Ovary (tissue), 3 donors: ENCODE results near the gene ZNF717.

ENCODE experiments used
- CTCF ChIP-seq, 3 donors: fragments of 450-650 bp in 2 of 3; fragments of 200-600 bp in 1 of 3; IDR thresholded peaks; one replicate each; pipeline versions ENCODE4 v1.5.1 to v1.8.0; 2016 to 2022; ENCODE audit warnings: antibody characterized with exemption in 3 of 3, mild to moderate bottlenecking in 1 of 3
- POLR2A ChIP-seq: fragments of 450-650 bp; IDR thresholded peaks from one replicate; pipeline ENCODE4 v1.6.1; 2017; ENCODE audit warnings: antibody characterized with exemption, mild to moderate bottlenecking, moderate library complexity
- donor health status: DM: no; HTN: no; CAD: no.

DNA sequence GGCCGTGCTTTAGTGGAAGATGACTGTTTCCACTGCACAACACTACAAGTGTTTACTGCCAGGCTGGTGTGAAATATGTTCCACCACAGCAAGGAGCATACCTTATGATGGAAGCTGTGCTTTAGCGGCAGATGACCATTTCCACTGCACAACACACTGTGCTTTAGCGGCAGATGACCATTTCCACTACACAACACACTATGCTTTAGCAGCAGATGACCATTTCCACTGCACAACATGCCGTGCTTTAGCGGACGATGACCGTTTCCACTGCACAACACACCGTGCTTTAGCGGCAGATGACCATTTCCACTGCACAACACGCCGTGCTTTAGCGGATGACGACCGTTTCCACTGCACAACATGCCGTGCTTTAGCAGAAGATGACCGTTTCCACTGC is 2.8 kb downstream of the ZNF717 start:
- TF ChIP-seq CTCF (IDR thresholded peaks at IDR 0.05) (no peak), POLR2A (no peak)
